GM21529 (cell line): Measurements from ENCODE around the gene CNGA1.
"Not testable (repeated sequence)": the region's sequence is repeated elsewhere in the genome, so short reads cannot be mapped to it uniquely, and the experiment has no call there.

Experiments used
- ATAC-seq: cut with Tn5 transposase; IDR thresholded peaks from one replicate; pipeline ENCODE4 v1.9.1; 2021; ENCODE audit not compliant: unreplicated experiment

Gene CNGA1

GRCh38 chr4:47972721-47973120 is 43.8 kb downstream of the CNGA1 start:
- no peak for ATAC-seq

- ATAC-seq: peak; percentile 96
Measured at GRCh38 chr4:47972181-47972580, 44.3 kb downstream of the CNGA1 start.

- ATAC-seq: no peak
Measured at GRCh38 chr4:47968847-47969246, 47.6 kb downstream of the CNGA1 start.

DNA sequence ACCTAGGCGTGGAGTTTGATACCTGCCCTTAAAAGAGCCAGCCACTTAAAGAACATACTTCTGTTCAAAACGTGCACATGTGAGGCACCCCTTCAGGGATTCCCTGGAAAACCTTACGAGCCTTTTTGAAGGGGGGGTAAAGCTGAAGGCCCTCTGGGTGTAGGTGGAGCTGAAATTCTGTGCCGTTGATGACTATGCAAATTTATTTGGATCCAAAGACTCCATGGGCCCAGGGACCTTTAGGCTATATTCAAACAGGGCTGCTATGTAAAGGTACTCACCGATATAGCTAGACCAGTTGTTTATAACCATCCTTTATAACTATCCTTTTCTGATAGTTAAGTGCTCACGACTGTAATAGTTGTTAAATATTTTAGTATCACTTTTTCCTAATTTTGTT is 61.8 kb downstream of the CNGA1 start:
- no peak for ATAC-seq

DNA sequence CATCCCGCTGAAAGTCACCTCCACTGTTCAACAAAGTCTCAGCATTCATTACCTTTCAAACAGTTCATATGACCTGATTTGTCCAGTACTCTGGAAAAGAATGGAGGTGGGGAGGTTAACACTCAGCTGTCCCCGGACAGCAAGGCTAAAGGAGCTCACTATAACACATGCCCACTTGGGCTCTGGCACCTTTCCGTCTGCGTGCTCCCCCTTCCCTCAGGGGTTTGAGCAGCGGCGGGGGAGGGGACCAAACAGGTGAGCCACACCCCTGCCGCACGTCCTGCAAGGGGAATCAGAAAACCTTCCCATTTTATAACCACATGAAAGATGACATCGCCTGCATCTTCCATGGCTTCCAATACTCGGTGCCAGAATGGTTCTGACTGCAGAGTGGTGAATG is 62.2 kb downstream of the CNGA1 start:
- ATAC-seq: no peak

DNA sequence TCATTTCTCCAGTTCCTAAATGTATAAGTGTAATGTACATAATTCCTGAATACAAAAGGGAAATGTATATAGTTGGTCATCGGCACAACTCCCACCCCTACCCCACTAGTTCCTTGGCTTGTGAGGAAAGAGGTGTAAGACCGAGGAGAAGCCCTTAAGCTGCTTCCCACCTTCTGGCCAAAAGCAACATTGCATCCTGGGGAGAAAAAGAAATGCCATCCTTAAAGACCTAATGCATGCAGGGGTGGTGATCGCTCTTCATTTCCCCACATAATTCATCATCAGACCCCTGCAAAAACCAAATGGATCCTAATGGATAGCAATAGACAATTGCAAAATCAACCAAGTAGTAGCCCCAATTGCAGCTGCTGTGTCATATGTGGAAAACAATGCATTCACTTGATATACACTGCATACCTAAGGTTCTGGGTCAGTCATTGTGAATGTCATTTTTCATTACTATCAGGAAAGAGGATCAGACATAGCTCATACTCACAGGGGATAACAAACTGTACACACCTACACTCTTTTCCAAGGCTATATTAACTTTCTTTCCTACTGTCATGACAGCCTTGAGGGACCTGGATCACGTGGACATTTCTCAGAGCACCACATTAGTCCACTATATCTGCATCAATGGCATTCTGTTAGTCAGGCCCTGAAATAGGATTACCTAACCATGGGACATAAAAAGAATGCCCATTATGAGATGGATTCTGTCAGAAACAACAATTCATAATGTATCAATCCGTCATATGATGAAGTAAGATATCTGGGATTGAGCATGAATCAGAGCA is 70.4 kb downstream of the CNGA1 start:
- no peak for ATAC-seq

DNA sequence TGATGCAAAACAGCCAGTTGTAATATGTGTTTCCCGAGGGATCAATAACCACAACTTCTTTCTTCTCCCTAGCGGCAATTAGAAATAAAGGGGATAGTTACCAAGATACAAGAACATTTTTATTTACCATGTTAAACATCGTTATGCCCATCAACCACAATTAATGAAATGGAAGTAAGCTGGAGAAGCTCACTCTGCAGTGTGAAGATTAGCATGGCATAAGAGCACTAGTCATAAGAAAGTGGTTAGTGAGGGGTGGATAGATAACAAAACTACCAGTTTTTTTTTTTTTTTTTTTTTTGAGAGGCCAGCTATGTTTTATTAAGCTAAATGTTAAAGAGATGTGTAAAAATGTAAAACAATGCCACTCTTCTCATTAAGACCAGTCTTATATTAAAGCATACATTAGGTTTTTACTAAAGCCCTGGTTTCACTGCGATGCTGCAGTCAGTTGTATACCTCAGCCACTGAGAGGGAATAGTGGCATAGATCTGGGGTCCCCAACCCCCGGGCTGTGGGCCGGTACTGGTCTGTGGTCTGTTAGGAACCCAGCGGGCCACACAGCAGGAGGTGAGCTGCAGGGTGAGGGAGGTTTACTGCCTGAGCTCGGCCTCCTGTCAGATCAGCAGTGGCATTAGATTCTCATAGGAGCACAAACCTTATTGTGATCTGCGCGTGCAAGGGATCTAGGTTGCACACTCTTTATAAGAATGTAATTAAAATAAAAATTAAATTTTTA is 74.2 kb downstream of the CNGA1 start:
- ATAC-seq: no peak

GRCh38 chr4:47939456-47939855 is 77.0 kb downstream of the CNGA1 start:
- ATAC-seq: no peak

DNA sequence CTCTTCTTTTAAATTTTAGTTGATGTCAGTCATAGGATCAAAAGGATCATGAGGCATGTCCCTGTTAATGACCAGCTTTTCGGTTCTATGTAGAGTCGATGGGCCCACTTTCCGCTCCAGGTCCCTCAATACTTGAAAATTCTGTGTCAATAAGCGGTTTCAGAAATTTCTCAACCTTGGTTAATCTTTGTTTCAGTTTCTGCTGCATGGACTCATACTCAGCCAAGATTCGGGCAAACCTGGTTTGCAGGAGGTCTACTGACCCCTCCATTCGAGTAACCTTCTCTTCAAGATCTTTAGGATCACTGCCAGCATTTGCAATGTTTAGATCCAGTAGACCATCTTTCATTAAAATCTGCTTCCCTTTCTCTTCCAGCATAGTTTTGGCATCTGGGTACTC is 80.1 kb downstream of the CNGA1 start:
- no peak for ATAC-seq

GRCh38 chr4:47933840-47934239 is 82.6 kb downstream of the CNGA1 start:
- peak; percentile 68 for ATAC-seq

DNA sequence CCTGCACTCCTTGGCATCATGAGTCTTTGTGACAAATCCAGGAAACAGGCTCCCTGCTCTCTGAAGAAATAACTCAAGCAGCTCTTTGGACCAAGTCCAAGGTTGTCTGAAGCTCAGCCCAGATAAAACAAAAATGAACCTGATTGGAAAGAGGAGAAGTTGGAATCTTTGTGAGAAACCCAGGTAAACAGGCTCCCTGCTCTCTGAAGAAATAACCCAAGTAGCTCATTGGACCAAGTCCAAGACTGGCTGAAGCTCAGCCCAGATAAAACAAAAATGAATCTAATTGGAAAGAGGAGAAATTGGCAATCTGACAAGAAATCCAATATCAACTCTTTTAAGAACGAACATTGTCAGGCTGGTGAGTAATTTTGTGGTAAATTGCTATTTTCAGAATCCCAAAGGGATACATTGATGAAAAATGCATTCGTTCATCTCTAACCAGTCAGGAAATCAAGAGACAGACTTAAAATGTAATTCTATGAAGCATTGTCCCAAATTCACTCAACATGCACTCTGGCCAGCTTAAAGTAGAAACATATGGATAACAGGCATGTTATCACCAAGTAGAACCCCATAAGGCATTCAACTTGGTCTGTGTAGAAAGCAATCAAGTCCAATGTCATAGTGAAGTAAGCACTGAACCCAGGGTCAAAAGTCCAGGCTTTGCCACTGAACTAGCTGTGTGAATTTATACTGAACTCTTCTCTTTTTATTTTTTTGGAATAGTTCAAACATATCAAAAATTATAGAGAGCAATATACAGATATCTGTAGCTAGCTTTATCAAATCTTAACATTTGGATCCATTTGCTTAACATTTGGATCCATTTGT is 85.3 kb downstream of the CNGA1 start:
- ATAC-seq: no peak

- no peak for ATAC-seq
Measured at GRCh38 chr4:47929682-47930201, 86.7 kb downstream of the CNGA1 start.

DNA sequence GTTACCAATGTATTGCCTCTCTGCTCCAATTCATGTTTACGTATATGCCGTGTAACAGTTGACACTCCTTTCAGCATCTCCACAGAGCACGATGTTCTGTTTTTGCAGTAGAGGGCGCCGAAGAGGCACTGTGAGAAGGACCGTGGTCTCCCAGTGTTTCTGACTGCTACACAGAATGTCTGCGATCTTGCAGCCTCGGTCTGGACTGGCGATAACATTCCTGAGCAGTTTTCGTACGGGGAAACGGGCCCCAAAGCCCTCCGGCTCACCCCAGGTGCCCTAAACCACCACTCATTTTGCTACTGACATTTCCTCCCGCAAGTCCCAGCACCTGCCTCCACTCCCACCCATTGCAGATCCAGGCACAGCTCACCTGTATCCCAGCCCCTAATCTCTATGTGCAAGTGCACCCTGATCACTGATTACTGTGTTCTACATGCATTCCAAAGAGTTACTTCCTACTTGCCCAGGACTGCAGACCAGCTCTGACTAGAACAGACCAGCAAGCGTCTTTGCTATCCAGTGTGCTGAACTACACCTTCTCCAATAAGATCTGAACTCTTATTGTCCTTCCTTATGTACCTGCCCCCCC is 89.7 kb downstream of the CNGA1 start:
- peak; percentile 93 for ATAC-seq

- not testable (repeated sequence) for ATAC-seq
Measured at GRCh38 chr4:47923261-47923608, 93.2 kb downstream of the CNGA1 start.

- ATAC-seq: not testable (repeated sequence)
Measured at GRCh38 chr4:47922436-47923260, 93.8 kb downstream of the CNGA1 start.

GRCh38 chr4:47917163-47917562 is 99.3 kb downstream of the CNGA1 start:
- ATAC-seq: not testable (repeated sequence)

DNA sequence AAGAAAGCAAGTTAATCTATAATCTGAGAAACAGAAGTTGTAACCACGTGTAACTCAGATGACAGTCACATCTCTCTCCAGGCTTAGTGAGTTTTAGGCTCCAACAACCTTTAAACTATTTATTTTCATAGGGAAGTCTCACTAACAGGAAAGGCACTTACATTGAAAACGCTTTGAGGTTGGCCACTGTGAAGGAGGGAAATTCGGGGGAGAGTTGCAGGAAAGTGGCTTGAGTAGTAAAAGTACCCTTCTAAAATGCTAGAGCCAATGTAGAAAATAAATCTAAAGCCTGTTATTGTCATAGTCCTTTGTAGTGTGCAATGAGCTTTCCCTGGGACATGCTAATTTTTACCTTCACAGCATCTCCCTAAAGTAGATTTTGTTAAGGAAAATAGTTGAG is 101.1 kb downstream of the CNGA1 start:
- no peak for ATAC-seq

GRCh38 chr4:47914926-47915237 is 101.6 kb downstream of the CNGA1 start:
- peak; percentile 14 for ATAC-seq

GRCh38 chr4:47914220-47914925 is 102.1 kb downstream of the CNGA1 start, which contains the start of gene NFXL1:
Gene NFXL1, minus strand, starts transcription at chr4:47914583. Its CDS starts 380 bp downstream, at chr4:47914203.
- peak; percentile 97 for ATAC-seq

- ATAC-seq: peak; percentile 25
Measured at GRCh38 chr4:47913861-47914219, 102.6 kb downstream of the CNGA1 start.
